IPS-18a (cell line): ENCODE results near the gene GCN1.

ENCODE experiments used
- H3K27ac ChIP-seq: one replicate; pipeline ENCODE4 v1.5.1; 2013; ENCODE audit warnings: low read length
- H3K27me3 ChIP-seq: one replicate; pipeline ENCODE4 v1.6.1; 2013; ENCODE audit warnings: mild to moderate bottlenecking, low read length; ENCODE audit not compliant: control insufficient read depth, insufficient read depth
- H3K36me3 ChIP-seq: one replicate; pipeline ENCODE4 v1.6.1; 2013; ENCODE audit warnings: low read depth, low read length; ENCODE audit not compliant: control insufficient read depth
- H3K4me1 ChIP-seq: one replicate; pipeline ENCODE4 v1.6.1; 2013; ENCODE audit warnings: low read depth, low read length; ENCODE audit not compliant: control insufficient read depth
- H3K4me3 ChIP-seq: one replicate; pipeline ENCODE4 v1.5.1; 2013; ENCODE audit warnings: low read length
- H3K9ac ChIP-seq: one replicate; pipeline ENCODE4 v1.6.1; 2013; ENCODE audit warnings: mild to moderate bottlenecking, low read length, moderate library complexity
- H3K9me3 ChIP-seq: one replicate; pipeline ENCODE4 v1.6.1; 2013; ENCODE audit warnings: low read depth, low read length; ENCODE audit not compliant: control insufficient read depth

The GCN1 gene

GRCh38 chr12:120092551-120093335 lies 101.8 kb downstream of the GCN1 start:
- Histone ChIP-seq H3K4me1 (peaks cover 22% of the 10 kb centered on the region), H3K27ac (no peak overlapping the region), H3K9ac (no peak overlapping the region), H3K27me3 (no peaks in the 10 kb centered on the region), H3K4me3 (no peak overlapping the region), H3K36me3 (peaks cover 4% of the 10 kb centered on the region), H3K9me3 (no peaks in the 10 kb centered on the region)

DNA sequence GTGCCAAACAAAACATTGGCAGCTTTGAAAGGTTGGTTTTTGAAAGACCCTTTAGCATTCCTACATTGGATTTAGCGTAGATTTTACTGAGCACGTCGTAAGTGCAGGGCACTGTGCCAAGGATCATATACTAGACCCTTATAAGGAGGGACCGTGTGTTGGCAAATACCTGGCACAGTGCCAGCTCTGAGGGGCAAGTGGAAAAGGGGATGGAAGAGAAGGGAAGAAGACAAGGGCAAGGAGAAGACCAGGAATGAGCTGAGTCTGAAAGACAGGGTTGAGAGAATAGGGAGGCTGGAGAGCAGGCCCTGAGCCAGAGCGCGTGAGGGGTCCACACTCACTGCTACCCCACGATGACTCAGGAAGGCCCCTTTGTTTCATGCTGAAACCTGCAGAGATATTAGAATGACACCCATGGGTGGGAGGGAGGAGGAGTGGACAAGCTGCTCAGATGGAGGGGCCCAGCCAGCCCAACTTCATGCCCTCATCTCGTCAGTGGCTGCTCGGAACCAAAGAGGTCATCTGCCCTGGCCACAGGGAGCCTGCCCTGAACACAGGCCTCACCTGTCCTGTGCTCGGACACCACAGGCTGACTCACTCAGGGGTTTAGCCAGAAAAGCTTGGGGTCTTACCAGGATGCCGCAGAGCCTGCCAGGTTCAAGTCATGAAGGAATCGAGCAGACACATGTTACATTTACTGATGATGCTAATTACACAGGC lies 103.0 kb downstream of the GCN1 start:
- H3K9ac ChIP-seq: no peak overlapping the region
- no peak overlapping the region for H3K27ac ChIP-seq
- peaks cover 30% of the 10 kb centered on the region for H3K4me1 ChIP-seq
- no peaks in the 10 kb centered on the region for H3K27me3 ChIP-seq
- no peaks in the 10 kb centered on the region for H3K9me3 ChIP-seq
- no peak overlapping the region for H3K4me3 ChIP-seq
- H3K36me3 ChIP-seq: no peaks in the 10 kb centered on the region

DNA sequence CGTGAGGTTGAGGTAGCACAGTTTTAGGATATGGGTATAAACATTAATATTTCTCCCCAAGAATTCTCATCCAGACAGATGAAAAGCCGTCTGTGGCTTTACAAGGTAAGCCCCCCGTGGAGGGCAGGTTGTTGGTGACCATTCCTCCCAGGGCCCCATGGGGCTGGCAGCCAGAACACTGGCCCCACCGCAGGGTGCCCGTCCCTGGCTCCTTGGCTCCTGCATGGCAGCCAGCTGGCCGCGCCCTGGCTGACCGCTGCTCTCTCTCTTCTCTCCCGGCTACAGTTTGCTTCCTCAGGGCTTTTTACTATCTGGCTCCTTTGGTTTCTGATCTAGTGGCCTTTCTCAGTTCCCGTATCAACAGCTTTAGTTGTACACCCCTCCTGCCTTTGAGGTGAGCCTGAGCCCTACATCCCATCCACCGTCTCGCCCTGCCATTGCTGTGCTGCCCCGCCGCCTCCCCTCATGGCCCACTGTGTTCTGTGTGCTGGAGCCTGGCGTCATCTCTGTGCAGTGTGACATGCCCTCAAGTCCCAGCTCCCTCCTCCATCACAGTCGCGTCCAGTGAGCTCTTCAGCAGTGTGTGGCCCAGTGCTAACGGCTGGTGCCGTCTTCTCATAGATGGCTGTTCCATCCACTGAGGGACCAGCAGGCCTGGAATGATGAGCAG lies 103.8 kb downstream of the GCN1 start:
- H3K9ac ChIP-seq: no peak overlapping the region
- no peak overlapping the region for H3K4me3 ChIP-seq
- peaks cover 38% of the 10 kb centered on the region for H3K4me1 ChIP-seq
- no peaks in the 10 kb centered on the region for H3K27me3 ChIP-seq
- H3K36me3 ChIP-seq: no peaks in the 10 kb centered on the region
- no peaks in the 10 kb centered on the region for H3K9me3 ChIP-seq
- no peak overlapping the region for H3K27ac ChIP-seq

DNA sequence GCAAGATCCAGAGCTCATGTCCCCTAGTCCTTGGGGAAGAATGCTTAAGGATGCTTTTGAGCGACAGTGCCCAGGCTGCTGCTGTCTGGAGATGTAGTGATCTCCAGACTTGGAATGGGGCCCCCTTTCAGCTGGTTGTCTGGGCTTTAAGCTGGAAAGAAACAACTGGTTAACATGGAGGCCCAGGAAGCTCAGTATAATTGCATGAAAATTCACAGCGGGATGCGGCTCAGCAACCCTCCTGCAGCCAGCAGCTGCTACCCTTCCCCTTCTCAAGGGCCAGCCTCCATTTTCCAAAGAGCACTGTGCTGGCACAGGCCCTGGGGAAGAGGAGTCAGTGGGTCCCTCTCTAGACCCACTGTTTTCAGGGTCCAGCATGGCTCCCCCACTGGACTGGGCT lies 104.3 kb downstream of the GCN1 start:
- no peaks in the 10 kb centered on the region for H3K27me3 ChIP-seq
- H3K4me3 ChIP-seq: no peak overlapping the region
- no peak overlapping the region for H3K9ac ChIP-seq
- H3K27ac ChIP-seq: no peak overlapping the region
- H3K4me1 ChIP-seq: peaks cover 43% of the 10 kb centered on the region
- H3K9me3 ChIP-seq: no peaks in the 10 kb centered on the region
- no peaks in the 10 kb centered on the region for H3K36me3 ChIP-seq

DNA sequence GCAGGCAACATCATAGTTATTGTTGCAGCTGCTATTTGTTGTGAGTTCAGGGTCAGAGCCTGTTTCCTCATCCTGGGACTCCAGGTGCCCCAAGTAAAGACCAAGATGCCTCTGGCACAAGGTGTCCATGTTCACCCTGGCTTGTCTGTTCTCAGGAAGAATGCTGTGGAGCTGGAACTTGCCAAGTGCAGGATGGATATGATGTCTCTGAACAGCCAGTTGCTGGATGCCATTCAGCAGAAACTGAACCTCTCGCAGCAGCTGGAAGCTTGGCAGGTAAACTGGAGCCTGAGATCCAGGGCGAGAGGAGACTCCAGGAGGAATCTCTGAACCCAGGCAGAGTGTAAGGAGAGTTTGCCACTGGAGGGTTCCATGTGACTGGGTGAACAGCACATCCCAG lies 104.7 kb downstream of the GCN1 start:
- H3K9me3 ChIP-seq: no peaks in the 10 kb centered on the region
- H3K27me3 ChIP-seq: no peaks in the 10 kb centered on the region
- H3K4me1 ChIP-seq: peaks cover 42% of the 10 kb centered on the region
- no peaks in the 10 kb centered on the region for H3K36me3 ChIP-seq
- H3K9ac ChIP-seq: no peak overlapping the region
- no peak overlapping the region for H3K27ac ChIP-seq
- no peak overlapping the region for H3K4me3 ChIP-seq

DNA sequence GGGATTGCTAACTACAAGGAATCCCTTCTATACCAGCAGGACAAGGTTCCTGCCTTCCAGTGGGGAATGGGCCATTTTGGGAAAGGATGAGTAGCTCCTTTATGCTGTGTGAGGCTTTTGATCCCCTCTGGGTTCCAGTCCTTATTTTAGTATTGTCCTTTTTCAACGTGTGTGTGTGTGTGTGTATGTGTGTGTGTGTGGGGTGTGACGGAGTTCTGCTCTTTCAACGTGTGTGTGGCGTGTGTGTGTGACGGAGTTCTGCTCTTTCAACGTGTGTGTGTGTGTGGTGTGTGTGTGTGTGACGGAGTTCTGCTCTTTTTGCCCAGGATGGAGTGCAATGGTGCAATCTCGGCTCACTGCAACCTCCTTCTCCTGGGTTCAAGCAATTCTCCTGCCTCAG lies 105.4 kb downstream of the GCN1 start:
- H3K4me3 ChIP-seq: no peak overlapping the region
- no peak overlapping the region for H3K27ac ChIP-seq
- peaks cover 37% of the 10 kb centered on the region for H3K4me1 ChIP-seq
- no peaks in the 10 kb centered on the region for H3K9me3 ChIP-seq
- H3K36me3 ChIP-seq: no peaks in the 10 kb centered on the region
- H3K27me3 ChIP-seq: no peaks in the 10 kb centered on the region
- no peak overlapping the region for H3K9ac ChIP-seq

DNA sequence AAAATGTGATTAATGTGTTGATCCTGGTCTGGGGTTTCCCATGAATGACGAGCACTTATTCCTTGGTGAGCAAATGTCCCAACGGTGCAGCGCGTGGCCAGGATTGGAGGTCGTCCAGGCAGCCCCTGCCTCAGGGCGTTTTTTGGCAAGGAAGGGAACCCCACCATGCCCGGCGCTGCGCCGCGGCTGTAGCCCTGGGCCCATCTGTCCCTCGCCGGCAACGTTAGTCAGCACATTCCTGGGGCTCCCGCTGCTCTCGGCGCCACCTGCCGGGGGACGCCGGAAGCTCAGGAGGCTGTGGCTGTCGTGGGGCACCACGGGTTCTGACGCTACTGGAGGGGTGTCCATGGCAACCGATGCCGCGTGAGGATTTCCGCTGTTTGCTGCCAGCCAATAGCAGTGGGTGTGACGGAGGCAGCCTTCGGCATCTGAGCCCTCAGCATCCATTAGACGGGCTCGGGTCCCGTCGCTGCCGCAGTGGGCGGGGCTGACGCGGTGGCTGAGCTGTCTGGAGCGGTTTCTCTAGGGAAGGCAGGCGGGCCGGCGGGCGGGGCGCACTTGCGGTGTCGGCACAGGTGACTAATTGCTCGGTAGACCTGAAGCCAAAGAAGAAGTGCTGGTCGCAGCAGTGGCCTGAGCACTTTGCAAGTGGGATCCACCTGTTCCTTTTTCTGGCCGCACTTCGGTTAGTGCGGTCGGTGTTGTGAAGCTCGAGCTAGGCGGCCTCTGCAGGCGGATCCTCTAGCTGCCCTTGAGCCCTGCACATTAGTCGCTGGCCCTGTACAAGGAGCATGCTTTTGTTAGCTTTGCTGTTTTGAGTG lies 107.5 kb downstream of the GCN1 start:
- Histone ChIP-seq H3K9ac (peak overlapping the region; percentile 55), H3K9me3 (no peaks in the 10 kb centered on the region), H3K4me3 (peak overlapping the region; percentile 62), H3K36me3 (no peaks in the 10 kb centered on the region), H3K27ac (peak overlapping the region; percentile 80), H3K4me1 (peaks cover 23% of the 10 kb centered on the region), H3K27me3 (no peaks in the 10 kb centered on the region)

DNA sequence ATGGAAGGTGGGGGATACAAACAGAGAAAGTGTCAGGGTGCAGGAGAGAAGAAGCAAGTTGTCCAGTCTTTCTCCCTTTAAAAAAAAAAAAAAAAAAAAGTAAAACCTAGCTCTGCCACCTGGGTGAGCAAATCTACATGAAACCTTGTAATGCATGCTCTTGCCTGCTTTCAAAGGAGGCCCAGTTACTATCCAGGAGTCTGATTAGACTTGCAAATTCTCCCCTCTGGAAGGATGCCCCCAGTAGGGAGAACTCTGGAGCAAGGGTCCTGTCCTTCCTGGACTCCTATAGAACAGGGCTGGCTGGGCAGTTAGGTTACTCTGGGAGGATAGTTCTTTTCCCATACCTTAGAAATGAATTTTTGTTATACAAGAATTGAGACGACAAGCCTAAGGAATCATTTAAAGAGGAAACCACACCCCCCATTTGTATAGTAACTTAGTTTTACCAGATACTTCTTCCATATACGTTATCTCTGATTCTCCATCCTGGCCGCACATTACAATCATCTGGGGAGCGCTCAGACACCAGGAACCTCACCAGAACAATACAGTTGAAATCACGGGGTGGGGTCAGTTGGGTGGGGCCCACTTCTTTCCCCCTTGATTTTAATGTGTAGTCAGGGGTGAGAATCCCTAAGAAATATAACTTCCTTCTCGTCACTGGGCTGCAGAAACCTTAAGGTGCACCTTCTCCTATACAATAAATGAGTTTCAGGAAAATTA lies 108.4 kb downstream of the GCN1 start:
- Histone ChIP-seq H3K9me3 (no peaks in the 10 kb centered on the region), H3K27me3 (no peaks in the 10 kb centered on the region), H3K36me3 (no peaks in the 10 kb centered on the region), H3K4me3 (peak overlapping the region; percentile 41), H3K4me1 (peaks cover 23% of the 10 kb centered on the region), H3K27ac (peak overlapping the region; percentile 80), H3K9ac (peak overlapping the region; percentile 55)

DNA sequence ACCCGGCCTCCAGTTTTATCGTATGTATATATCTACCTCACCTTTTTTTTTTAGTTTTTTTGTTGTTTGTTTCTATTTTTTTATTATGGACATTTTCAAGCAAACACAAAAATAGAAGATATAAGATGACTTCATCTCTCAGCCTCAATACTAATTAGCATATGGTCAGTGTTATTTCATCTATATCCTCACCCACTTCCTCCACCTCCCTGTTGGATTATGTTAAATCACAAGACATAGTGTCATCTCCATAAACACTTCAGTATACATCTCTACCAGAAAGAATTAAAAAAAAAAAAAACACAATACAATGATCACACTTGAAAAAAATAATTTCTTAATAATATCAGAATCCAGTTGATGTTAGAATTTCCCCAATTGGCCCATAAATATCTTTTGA lies 112.9 kb downstream of the GCN1 start:
- no peak overlapping the region for H3K9ac ChIP-seq
- H3K27ac ChIP-seq: no peak overlapping the region
- H3K4me1 ChIP-seq: peaks cover 14% of the 10 kb centered on the region
- H3K36me3 ChIP-seq: no peaks in the 10 kb centered on the region
- H3K27me3 ChIP-seq: no peaks in the 10 kb centered on the region
- H3K4me3 ChIP-seq: no peak overlapping the region
- no peaks in the 10 kb centered on the region for H3K9me3 ChIP-seq

DNA sequence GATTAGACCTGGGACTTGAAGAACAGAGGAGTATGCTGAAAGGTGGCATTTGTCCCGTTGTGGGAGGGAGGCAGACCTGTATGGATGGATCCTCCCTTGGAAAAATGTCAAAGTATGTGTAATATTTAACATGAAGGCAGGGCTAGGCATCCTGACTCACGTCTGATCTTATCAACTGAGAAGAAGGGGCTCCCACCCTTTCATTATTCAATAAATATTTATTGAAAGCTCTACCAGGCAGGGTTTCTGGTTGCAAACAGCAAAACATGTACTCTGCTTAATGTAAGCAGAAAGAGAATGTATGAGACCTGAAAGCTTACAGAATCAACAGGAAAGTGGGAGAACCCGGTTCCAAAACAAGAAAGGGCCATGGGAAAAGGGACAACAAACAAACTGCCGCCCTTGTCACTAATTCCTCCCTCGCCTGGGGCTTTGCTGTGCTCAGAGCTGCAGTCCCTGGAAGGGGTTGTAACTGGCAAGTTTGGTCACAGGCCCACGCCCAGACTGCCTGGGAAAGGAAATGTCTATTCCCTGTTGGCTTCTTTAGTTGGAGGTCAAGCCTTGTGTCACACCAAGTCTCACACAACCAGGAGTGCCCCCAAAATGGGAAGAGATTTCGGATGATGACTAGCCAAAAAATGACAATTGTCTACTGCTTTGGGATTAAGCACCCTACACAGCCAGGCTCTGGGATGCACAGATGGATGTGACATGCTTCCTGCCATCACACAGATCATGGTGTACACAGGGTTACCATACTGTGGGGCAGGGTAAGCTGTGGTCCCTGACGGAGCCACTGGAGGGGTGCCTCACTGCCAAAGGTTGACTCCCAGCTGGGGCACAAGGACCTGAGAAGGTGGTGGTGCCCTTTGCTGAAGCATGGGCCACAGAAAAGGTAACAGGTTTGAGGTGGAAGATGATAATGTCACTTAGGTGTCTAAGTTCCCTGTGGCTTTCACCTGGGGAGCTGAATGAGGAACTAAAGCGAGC lies 114.8 kb downstream of the GCN1 start:
- Histone ChIP-seq H3K4me3 (no peak overlapping the region), H3K27me3 (no peaks in the 10 kb centered on the region), H3K9me3 (no peaks in the 10 kb centered on the region), H3K4me1 (no peaks in the 10 kb centered on the region), H3K36me3 (no peaks in the 10 kb centered on the region), H3K27ac (no peak overlapping the region), H3K9ac (no peak overlapping the region)
